Osteoblast (primary cell): ENCODE results near the gene TM2D1. TPM values are rescaled to one million over a fixed set of nuclear protein-coding genes. Genes with fewer than 3 reads are reported as not detected.

Experiments used
- DNase-seq: peaks from one replicate; pipeline ENCODE4 v3.0.0; 2011; ENCODE audit warnings: low spot score, mixed read lengths; ENCODE audit not compliant: insufficient read length; ENCODE audit errors: missing footprints
- H2AFZ ChIP-seq: 2 replicates; pipeline ENCODE4 v1.6.0; 2011; ENCODE audit warnings: mild to moderate bottlenecking, low read length
- H3K27ac ChIP-seq: 2 replicates; pipeline ENCODE4 v1.5.1; 2011; ENCODE audit warnings: mild to moderate bottlenecking, low read depth, low read length, moderate library complexity
- H3K27me3 ChIP-seq: 2 replicates; pipeline ENCODE4 v1.6.0; 2012; ENCODE audit warnings: mild to moderate bottlenecking, control low read depth, inconsistent platforms, low read length, moderate library complexity; ENCODE audit not compliant: insufficient read depth
- H3K36me3 ChIP-seq: 2 replicates; pipeline ENCODE4 v1.5.1; 2011; ENCODE audit warnings: mild to moderate bottlenecking, low read length, control low read depth, moderate library complexity; ENCODE audit not compliant: insufficient read depth
- H3K4me1 ChIP-seq: 2 replicates; pipeline ENCODE4 v1.5.1; 2011; ENCODE audit warnings: mild to moderate bottlenecking, low read length, control low read depth, moderate library complexity; ENCODE audit not compliant: insufficient read depth
- H3K4me2 ChIP-seq: 2 replicates; pipeline ENCODE4 v1.6.0; 2011; ENCODE audit warnings: mild to moderate bottlenecking, low read length; ENCODE audit not compliant: insufficient read depth
- H3K4me3 ChIP-seq: fragments of 200-600 bp; sonication (generic); 3 replicates; pipeline ENCODE4 v1.5.1; 2012; ENCODE audit warnings: mild to moderate bottlenecking, low read length, inconsistent platforms; ENCODE audit not compliant: insufficient read depth
- H3K79me2 ChIP-seq: 2 replicates; pipeline ENCODE4 v1.6.0; 2012; ENCODE audit warnings: mild to moderate bottlenecking, low read length, control low read depth, inconsistent platforms; ENCODE audit not compliant: insufficient read depth
- H3K9me3 ChIP-seq: 2 replicates; pipeline ENCODE4 v1.5.1; 2011; ENCODE audit warnings: low read depth, low read length, control low read depth
- H4K20me1 ChIP-seq: 2 replicates; pipeline ENCODE4 v1.6.0; 2012; ENCODE audit warnings: mild to moderate bottlenecking, low read length, control low read depth; ENCODE audit not compliant: insufficient read depth
- total RNA-seq: library from RNA; depleted of rRNA; stranded (reverse); fragments of >200 nt; gene quantifications from 2 replicates; pipeline ENCODE4 v1.2.3, GENCODE V29; 2012
- TF ChIP-seq, protein P1 (sequence below): IDR thresholded peaks from 2 replicates; pipeline ENCODE4 v1.5.1; 2011; ENCODE audit warnings: mild to moderate bottlenecking, low read depth, low read length, moderate library complexity; ENCODE audit errors: extremely low read depth

The TM2D1 gene
- total RNA-seq, 1 donor, result 40.2 TPM

DNA sequence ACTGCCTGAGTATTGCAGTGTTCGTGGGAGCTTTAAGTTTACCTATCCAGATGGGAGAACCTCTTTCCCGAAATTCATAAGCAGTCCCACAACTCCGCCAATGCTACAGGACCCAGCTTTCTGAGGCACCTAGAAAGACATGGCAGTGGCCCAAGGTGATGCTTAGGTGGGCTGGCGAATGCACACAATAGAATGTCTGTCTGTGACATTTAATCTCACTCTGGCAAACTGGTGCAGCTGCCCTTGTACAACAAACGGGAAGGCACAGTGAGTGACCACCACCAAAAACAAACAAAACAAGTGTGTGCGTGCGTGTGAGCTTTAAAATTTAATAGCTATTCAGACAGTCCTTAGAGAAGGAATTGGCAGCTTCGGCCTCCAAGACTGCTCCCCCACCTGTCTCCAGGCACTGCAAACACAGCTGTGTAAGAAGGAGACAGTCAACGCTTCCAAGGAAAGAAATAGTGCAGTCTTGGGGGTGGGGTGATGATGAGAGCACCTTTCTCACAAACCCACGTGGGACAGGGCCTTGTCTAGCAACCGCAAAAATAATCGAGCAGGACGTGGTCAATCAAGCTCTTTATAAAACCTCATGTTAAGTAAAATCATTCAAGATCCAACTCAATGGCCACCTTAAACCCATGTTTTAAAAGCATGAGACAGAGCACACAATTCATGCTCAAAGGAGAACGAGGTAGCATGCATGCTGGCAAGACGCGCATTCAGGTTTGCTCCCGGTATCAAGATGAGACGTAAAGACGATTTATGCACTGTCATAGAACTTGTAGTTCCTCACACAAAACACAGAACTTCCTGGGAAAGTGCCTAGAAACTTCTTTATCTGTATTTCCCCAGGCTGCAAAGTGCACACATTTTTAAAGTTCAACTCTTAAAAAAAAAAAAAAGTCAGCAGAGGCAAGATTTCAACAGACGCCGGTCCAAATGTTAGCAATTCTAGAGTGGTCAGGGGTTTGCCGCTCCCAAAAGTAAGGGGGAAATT, 84.1 kb downstream of the TM2D1 start:
- no peaks in the 10 kb centered on the region for H3K4me1 ChIP-seq
- DNase-seq, result no peak
- H3K27ac ChIP-seq, result no peak overlapping the region
- peak overlapping the region; percentile 70 for H3K4me3 ChIP-seq
- peak overlapping the region; percentile 92 for H2AFZ ChIP-seq
- H3K9me3 ChIP-seq, result no peaks in the 10 kb centered on the region
- TF ChIP-seq, protein P1, sequence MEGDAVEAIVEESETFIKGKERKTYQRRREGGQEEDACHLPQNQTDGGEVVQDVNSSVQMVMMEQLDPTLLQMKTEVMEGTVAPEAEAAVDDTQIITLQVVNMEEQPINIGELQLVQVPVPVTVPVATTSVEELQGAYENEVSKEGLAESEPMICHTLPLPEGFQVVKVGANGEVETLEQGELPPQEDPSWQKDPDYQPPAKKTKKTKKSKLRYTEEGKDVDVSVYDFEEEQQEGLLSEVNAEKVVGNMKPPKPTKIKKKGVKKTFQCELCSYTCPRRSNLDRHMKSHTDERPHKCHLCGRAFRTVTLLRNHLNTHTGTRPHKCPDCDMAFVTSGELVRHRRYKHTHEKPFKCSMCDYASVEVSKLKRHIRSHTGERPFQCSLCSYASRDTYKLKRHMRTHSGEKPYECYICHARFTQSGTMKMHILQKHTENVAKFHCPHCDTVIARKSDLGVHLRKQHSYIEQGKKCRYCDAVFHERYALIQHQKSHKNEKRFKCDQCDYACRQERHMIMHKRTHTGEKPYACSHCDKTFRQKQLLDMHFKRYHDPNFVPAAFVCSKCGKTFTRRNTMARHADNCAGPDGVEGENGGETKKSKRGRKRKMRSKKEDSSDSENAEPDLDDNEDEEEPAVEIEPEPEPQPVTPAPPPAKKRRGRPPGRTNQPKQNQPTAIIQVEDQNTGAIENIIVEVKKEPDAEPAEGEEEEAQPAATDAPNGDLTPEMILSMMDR, result no peak
- H3K27me3 ChIP-seq, result no peaks in the 10 kb centered on the region
- no peaks in the 10 kb centered on the region for H3K79me2 ChIP-seq
- H3K36me3 ChIP-seq, result no peaks in the 10 kb centered on the region
- H3K4me2 ChIP-seq, result peak overlapping the region; percentile 91
- H4K20me1 ChIP-seq, result no peaks in the 10 kb centered on the region

DNA sequence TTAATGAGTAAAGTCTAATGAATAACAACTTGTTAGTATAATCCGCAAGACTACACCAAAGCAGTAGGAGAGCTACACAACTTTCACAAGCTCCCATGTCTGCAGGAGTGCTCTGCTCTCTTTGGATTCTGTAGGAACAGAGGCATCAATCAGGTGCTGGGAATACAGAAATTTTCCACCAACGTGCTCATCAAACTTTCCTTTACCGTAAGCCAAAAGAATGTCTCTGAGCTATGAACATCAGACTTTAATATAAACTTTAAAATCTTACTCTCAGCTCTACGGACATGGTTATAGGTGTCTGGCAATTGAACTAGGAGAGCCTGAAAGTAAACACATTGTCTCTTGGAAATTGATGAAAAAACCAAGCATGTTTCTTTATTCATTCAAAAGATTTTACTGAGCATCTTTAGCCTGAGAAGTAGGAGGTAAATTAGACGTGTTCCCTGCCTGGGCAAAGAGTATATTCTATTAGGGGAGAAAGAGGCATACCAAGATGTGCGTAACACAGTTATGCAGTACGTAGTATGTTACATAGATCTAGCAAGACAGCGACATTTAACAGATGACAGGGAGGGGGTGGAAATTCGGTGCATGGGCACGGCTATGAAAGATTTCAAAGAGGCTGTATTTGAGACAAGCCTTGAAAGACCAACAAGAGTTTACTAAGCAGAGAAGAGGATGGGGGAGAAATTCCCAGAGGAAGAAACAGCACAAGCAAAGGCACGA, 85.2 kb downstream of the TM2D1 start:
- Histone ChIP-seq H3K9me3 (no peaks in the 10 kb centered on the region), H3K4me1 (no peaks in the 10 kb centered on the region), H3K27ac (no peak overlapping the region), H4K20me1 (no peaks in the 10 kb centered on the region), H3K4me3 (no peak overlapping the region), H3K79me2 (no peaks in the 10 kb centered on the region), H3K4me2 (no peak overlapping the region), H3K27me3 (no peaks in the 10 kb centered on the region), H3K36me3 (no peaks in the 10 kb centered on the region), H2AFZ (no peak overlapping the region)
- DNase-seq, result no peak
- TF ChIP-seq, protein P1, result no peak

DNA sequence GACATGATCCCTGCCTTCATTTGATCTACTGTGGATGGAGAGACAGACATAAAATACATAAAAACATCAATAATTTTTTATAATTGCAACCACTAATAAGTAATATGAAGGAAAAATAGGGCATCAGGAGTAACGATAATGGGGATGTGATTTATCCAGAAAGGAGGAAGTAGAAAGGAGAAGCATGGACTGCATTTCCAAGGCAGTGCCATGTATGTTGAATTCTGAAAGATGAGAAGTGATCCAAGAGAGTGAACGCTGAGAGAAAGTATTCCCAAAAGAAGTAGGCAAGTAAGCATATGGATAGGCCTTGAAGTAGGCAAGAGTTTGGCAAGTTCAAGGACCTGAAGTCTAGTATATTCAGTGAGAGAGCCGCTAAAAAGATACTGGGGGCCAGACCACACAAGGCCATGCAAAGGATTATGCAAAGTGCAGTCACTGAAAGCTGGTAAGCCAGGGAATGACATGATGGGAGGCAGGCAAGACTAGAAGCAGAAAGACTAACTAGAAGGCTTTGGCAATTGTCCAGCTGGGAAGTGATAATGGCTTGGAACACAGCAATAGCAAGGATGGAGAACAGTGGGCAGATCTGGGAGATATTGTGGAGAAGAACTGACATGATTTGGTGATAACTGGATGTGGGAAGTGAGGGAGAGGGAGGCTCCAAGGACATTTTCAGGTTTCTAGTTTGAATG, 85.9 kb downstream of the TM2D1 start:
- H3K36me3 ChIP-seq, result no peaks in the 10 kb centered on the region
- no peaks in the 10 kb centered on the region for H3K9me3 ChIP-seq
- no peaks in the 10 kb centered on the region for H3K4me1 ChIP-seq
- no peak overlapping the region for H3K27ac ChIP-seq
- H3K4me3 ChIP-seq, result no peak overlapping the region
- H3K79me2 ChIP-seq, result no peaks in the 10 kb centered on the region
- DNase-seq, result no peak
- TF ChIP-seq, protein P1, result no peak
- H3K27me3 ChIP-seq, result no peaks in the 10 kb centered on the region
- no peak overlapping the region for H3K4me2 ChIP-seq
- H2AFZ ChIP-seq, result no peak overlapping the region
- H4K20me1 ChIP-seq, result no peaks in the 10 kb centered on the region
